Endothelial cell (in vitro differentiated cells): ENCODE measurements around the gene AGTR1. TPM values are rescaled to one million over a fixed set of nuclear protein-coding genes. Genes with fewer than 3 reads are reported as not detected.
A peak's percentile ranks its signal among the peaks of the same experiment; 100 is the strongest.

ENCODE experiments used
- DNase-seq: peaks from one replicate; pipeline ENCODE4 v3.0.0; 2021; ENCODE audit warnings: low spot score
- H3K27ac Mint-ChIP-seq: one replicate; pipeline ENCODE4 v1.8.0; 2021; ENCODE audit warnings: mixed read lengths, inconsistent platforms; ENCODE audit not compliant: unreplicated experiment
- H3K27me3 Mint-ChIP-seq: one replicate; pipeline ENCODE4 v1.8.0; 2021; ENCODE audit warnings: mild to moderate bottlenecking, moderate library complexity, mixed read lengths, inconsistent platforms; ENCODE audit not compliant: unreplicated experiment
- H3K36me3 Mint-ChIP-seq: one replicate; pipeline ENCODE4 v1.8.0; 2021; ENCODE audit warnings: mild to moderate bottlenecking, low read depth, mixed read lengths, inconsistent platforms; ENCODE audit not compliant: unreplicated experiment
- H3K4me1 Mint-ChIP-seq: one replicate; pipeline ENCODE4 v1.8.0; 2021; ENCODE audit warnings: mild to moderate bottlenecking, mixed read lengths, inconsistent platforms; ENCODE audit not compliant: unreplicated experiment
- H3K4me3 Mint-ChIP-seq: one replicate; pipeline ENCODE4 v1.8.0; 2021; ENCODE audit warnings: mild to moderate bottlenecking, mixed read lengths, inconsistent platforms; ENCODE audit not compliant: unreplicated experiment
- H3K9me3 Mint-ChIP-seq: one replicate; pipeline ENCODE4 v1.8.0; 2021; ENCODE audit warnings: mixed read lengths, inconsistent platforms; ENCODE audit not compliant: unreplicated experiment
- CTCF ChIP-seq: fragments of 200-600 bp; sonication (generic); IDR thresholded peaks from one replicate; pipeline ENCODE4 v1.5.0; 2021; ENCODE audit warnings: antibody characterized with exemption; ENCODE audit not compliant: unreplicated experiment
- total RNA-seq: library from RNA; stranded (reverse); fragmentation: NEBNext Ultra II Directional; extraction: Animal tissue kit (Norgen Biotek cat#: 25700); gene quantifications from one replicate; pipeline ENCODE4 v1.2.1, GENCODE V29; 2021; ENCODE audit not compliant: unreplicated experiment

AGTR1 gene
- total RNA-seq, 1 donor from 2014 or later: not detected

DNA sequence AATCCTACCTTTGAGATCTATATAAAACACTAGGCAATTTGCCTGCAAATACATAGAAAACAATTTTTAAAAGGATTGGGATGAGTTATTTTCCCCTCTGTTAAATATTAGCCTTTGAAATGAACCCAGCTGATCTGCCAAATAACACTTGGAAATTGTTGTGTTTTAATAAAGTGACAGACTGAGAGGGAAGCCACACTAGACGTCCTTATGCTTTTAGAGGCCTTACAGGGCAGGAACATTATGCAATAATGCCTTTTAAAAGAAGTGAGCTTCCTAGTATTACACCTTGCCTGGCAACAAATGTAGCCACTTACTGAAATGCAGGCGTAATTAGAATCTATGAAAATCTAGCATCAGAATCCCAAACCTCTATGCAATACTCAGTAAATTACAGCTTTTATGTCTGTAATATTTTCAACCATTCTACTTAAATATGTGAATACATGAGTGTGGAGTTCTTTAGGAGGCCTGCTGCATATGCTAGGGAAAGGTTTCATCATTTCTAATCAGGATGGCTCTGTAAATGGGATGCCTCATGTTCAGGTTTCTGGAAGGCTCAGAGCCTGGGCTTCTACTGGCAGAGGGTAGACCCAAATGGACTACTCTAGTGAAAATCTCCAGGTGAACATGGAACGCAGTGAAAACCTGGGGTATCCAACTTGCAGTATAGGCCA, 20.3 kb downstream of the AGTR1 start:
- Mint-ChIP-seq H3K9me3 (no peaks in the 10 kb centered on the region), H3K27me3 (no peaks in the 10 kb centered on the region), H3K4me3 (no peak overlapping the region), H3K27ac (no peak overlapping the region), H3K36me3 (no peaks in the 10 kb centered on the region), H3K4me1 (no peaks in the 10 kb centered on the region)
- no peak for DNase-seq
- no peak for TF ChIP-seq CTCF

DNA sequence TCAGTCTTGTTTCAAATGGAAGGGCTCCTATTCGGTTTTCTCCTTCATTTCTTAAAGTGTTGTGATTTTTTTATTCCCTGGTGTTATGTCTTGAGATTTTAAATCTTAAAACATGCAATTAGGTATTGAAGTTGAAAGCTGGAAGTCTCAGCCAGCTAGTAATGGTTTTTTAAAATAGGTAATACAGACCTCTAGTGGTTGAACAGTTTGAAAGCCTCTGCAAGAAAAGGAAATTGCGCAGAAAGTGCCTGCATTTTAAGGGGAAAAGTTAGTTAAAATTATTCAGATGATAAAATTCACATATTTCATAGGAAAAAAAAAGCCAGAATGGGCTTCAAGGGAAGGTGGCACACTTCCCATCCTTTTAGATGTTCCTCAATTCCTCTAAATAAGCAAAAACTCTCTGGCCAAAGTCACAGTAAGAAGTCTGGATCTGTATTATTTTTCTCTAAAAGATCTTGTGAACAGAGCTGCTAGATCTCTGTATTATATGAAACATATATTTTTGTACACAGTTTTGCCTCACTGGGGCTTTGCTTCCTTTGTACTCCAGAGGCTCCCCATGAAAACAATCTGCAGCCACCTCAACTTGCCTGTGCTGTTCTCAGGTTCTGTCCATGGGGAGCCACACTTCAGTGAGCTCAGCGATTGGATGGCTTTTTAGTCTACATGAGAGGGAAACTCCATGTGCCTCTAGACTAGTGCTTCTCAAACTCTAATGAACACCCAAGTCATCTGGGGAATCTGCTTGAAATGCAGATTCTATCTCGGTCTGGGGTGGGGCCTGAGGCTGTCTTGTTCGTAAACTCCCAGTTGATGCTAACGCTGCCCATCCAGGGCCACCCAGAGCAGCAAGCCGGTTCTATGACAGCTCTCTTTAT, 21.5 kb downstream of the AGTR1 start:
- no peak for TF ChIP-seq CTCF
- no peaks in the 10 kb centered on the region for H3K9me3 Mint-ChIP-seq
- H3K27me3 Mint-ChIP-seq: no peaks in the 10 kb centered on the region
- DNase-seq: no peak
- H3K36me3 Mint-ChIP-seq: no peaks in the 10 kb centered on the region
- H3K27ac Mint-ChIP-seq: no peak overlapping the region
- H3K4me3 Mint-ChIP-seq: no peak overlapping the region
- no peaks in the 10 kb centered on the region for H3K4me1 Mint-ChIP-seq

DNA sequence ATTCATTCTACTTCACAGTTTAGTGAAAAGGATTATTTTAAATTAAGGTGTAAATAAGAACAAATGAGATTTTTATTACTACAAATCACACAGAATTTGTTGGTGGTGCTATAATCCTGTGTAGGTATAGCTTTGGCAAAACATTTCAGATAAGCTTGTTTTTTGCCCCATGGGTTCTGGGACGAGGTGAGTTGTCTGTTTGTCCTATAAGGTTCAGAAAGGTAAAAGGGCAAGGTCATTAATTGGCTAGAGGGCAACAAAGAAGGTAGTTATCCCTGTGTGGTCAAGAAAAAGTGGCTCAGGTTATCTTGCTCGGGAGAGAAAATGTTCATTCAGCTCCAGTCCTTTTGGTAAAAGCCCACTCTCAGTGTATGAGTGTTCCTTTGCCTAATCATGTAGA, 23.2 kb downstream of the AGTR1 start:
- no peak for TF ChIP-seq CTCF
- Mint-ChIP-seq H3K36me3 (no peaks in the 10 kb centered on the region), H3K27ac (no peak overlapping the region), H3K4me3 (no peak overlapping the region), H3K27me3 (no peaks in the 10 kb centered on the region), H3K4me1 (no peaks in the 10 kb centered on the region), H3K9me3 (no peaks in the 10 kb centered on the region)
- no peak for DNase-seq

DNA sequence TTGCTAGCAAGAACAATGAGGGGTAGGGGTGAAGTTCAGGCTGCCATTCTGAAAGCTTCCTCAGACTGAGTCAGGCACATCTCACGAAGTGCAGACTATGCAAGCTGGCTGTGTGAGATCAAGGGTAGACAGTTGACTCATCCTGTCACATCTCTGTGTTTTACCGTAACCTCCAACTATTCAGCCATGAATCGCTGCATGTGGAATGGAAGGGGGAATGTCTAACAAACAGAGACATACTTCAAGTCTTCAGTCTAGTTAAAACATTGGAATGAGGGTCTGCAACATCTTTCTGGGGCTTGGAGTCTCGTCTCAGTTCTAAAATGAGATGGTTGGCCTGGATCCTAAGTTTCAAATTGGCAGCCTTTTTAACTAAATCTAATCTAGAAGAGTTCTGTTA, 25.9 kb downstream of the AGTR1 start:
- Mint-ChIP-seq H3K9me3 (no peaks in the 10 kb centered on the region), H3K27ac (no peak overlapping the region), H3K27me3 (peaks cover 1% of the 10 kb centered on the region), H3K36me3 (no peaks in the 10 kb centered on the region), H3K4me3 (no peak overlapping the region), H3K4me1 (no peaks in the 10 kb centered on the region)
- DNase-seq: no peak
- TF ChIP-seq CTCF: no peak

DNA sequence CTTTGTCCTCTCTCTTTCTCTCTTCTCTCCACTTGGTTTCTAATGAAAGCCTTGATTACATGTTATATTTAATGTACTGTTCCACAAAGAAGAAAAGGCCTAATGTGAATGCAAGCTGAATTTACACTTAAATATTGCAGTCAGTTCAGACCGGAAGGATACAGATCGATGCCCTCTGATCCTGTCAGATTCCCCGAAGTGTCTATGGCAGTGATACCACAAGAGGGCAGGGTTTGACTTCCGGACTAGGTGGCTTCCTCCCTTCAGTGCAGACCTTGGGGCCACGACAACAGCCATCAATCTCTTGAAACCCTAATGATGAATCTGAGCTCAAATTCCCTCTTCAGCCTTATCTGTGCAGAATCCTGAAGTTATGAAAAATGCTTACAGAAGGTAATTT, 29.5 kb downstream of the AGTR1 start:
- Mint-ChIP-seq H3K36me3 (no peaks in the 10 kb centered on the region), H3K4me3 (no peak overlapping the region), H3K9me3 (no peaks in the 10 kb centered on the region), H3K27me3 (peaks cover 1% of the 10 kb centered on the region), H3K27ac (no peak overlapping the region), H3K4me1 (no peaks in the 10 kb centered on the region)
- peak; percentile 54 for DNase-seq
- peak; percentile 47 for TF ChIP-seq CTCF
